C4-2B (cell line): Measurements from ENCODE around the gene FEM1A.

ENCODE experiments used
- CTCF ChIP-seq: fragments of 450-650 bp; conservative IDR thresholded peaks from 2 replicates; pipeline ENCODE4 v1.5.1; 2017; ENCODE audit warnings: mild to moderate bottlenecking
- ZFX ChIP-seq: fragments of 450-650 bp; IDR thresholded peaks from 2 replicates; pipeline ENCODE4 v1.6.1; 2017

GRCh38 chr19:4814625-4815425 lies 23.3 kb downstream of the FEM1A start:
- TF ChIP-seq CTCF (no peak), ZFX (no peak)
